ENCODE measurements around the gene TGFA.

TGFA gene

DNA sequence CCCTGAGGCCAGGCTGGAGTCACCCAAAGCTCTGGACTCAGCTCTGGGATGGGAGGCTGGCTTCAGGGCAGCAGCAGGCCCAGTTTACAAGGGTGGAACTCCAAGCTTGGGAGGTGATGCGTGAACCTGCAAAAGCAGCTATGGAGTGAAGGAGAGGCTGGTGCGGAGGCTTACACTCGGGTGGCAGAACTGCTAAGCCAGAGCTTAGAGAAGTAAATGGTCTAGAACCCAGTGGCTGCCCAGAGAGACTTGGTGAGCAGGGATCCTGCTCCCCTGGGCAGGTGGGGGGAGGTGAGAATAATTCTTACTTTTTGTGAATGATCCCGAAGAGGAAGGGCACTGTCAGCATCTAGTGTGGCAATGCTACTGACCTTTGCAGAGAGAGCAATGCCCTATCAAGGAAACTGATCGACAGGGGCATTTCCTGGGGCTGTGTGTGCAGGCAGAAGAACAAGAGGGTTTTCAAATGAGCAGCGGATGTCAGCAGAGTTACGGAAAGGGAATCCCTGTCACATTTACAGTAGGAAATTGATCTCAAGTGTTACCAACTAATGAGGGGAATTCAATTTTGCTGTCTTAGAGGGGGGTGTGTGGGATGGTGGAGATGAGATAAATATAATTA, 80.4 kb downstream of the TGFA start:
- ChIA-PET CTCF (no interaction called here), POLR2A (no interaction called here)
- peak; percentile 17 for DNase-seq (ENCODE audit: extremely low spot score)
- no peak for TF ChIP-seq FOXA1 (IDR thresholded peaks at IDR 0.05)
- TF ChIP-seq CTBP1 (IDR thresholded peaks at IDR 0.05; ENCODE audit: borderline replicate concordance): no peak
- TF ChIP-seq SP1 (IDR thresholded peaks at IDR 0.05): no peak
- no peak for TF ChIP-seq FOXM1 (IDR thresholded peaks at IDR 0.05; ENCODE audit: borderline replicate concordance)
- no peak for TF ChIP-seq ARNT (IDR thresholded peaks at IDR 0.05)
- no peak for TF ChIP-seq ZNF384 (IDR thresholded peaks at IDR 0.05)
- no peak for TF ChIP-seq FOXK2 (IDR thresholded peaks at IDR 0.05)
- TF ChIP-seq TARDBP (IDR thresholded peaks at IDR 0.05): no peak
- no peak for TF ChIP-seq LEF1 (IDR thresholded peaks at IDR 0.05; ENCODE audit: borderline replicate concordance)
- no peak for TF ChIP-seq HDGF (IDR thresholded peaks at IDR 0.05; ENCODE audit: borderline replicate concordance)
- TF ChIP-seq ELF4 (IDR thresholded peaks at IDR 0.05): no peak
- no peak for TF ChIP-seq SUZ12 (IDR thresholded peaks at IDR 0.05)
- no peak for TF ChIP-seq BHLHE40 (IDR thresholded peaks at IDR 0.05; ENCODE audit: borderline replicate concordance)
- TF ChIP-seq NFRKB (IDR thresholded peaks at IDR 0.05): no peak

GRCh38 chr2:70472221-70472890, 81.3 kb downstream of the TGFA start:
- TF ChIP-seq L3MBTL2 (conservative IDR thresholded peaks at IDR 0.05) (0 out of 2 replicates have a peak, but pooled peaks have one; percentile 9), SUZ12 (IDR thresholded peaks at IDR 0.05) (no peak)
- ChIA-PET CTCF (no interaction called here), POLR2A (interaction anchor here (0.8 kb wide), 1 partner anchor 179 kb away, joined by 3 read pairs; the partner anchor contains the start of gene SNRPG)
- peak; percentile 21 for DNase-seq (ENCODE audit: extremely low spot score)

DNA sequence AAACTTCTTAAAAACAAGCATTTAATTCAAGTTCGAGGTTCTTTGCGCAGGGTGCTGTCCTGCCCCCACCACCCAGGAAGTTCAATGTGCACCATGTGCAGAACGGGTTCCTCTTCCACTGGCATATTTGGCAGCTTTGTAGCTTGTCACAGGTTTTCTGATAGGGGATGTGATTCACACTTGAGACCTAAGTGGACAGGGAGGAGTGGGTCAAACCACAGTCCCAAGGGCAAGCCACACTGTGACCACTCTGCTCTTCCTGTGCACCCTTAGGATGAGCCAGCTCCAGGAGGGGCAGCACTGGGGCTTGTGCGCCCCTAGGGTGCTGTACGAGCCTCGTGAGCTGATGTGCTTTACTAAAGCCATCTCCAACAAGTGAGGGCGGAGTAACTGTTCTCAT, 82.5 kb downstream of the TGFA start:
- DNase-seq (ENCODE audit: extremely low spot score): no peak
- CTCF ChIA-PET: no interaction called here
- POLR2A ChIA-PET: no interaction called here
- TF ChIP-seq FOXK2 (IDR thresholded peaks at IDR 0.05): no peak
- no peak for TF ChIP-seq FOXM1 (IDR thresholded peaks at IDR 0.05; ENCODE audit: borderline replicate concordance)
- no peak for TF ChIP-seq FOXA1 (IDR thresholded peaks at IDR 0.05)
- no peak for TF ChIP-seq TARDBP (IDR thresholded peaks at IDR 0.05)
- TF ChIP-seq CTBP1 (IDR thresholded peaks at IDR 0.05; ENCODE audit: borderline replicate concordance): no peak

- TF ChIP-seq ARNT (IDR thresholded peaks at IDR 0.05) (no peak), HDGF (IDR thresholded peaks at IDR 0.05; ENCODE audit: borderline replicate concordance) (no peak), LEF1 (IDR thresholded peaks at IDR 0.05; ENCODE audit: borderline replicate concordance) (no peak), NFRKB (IDR thresholded peaks at IDR 0.05) (no peak), FOXM1 (IDR thresholded peaks at IDR 0.05; ENCODE audit: borderline replicate concordance) (no peak)
- POLR2A ChIA-PET: no interaction called here
- DNase-seq (ENCODE audit: extremely low spot score): no peak
- CTCF ChIA-PET: no interaction called here
These were observed 83.7 kb downstream of the TGFA start for GRCh38 chr2:70469961-70470360.

- DNase-seq (ENCODE audit: extremely low spot score): no peak
- POLR2A ChIA-PET: no interaction called here
- no peak for TF ChIP-seq NFRKB (IDR thresholded peaks at IDR 0.05)
- TF ChIP-seq, protein P1, sequence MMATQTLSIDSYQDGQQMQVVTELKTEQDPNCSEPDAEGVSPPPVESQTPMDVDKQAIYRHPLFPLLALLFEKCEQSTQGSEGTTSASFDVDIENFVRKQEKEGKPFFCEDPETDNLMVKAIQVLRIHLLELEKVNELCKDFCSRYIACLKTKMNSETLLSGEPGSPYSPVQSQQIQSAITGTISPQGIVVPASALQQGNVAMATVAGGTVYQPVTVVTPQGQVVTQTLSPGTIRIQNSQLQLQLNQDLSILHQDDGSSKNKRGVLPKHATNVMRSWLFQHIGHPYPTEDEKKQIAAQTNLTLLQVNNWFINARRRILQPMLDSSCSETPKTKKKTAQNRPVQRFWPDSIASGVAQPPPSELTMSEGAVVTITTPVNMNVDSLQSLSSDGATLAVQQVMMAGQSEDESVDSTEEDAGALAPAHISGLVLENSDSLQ (IDR thresholded peaks at IDR 0.05): no peak
- TF ChIP-seq HDGF (IDR thresholded peaks at IDR 0.05; ENCODE audit: borderline replicate concordance): no peak
- TF ChIP-seq ZNF384 (IDR thresholded peaks at IDR 0.05): no peak
- no peak for TF ChIP-seq TARDBP (IDR thresholded peaks at IDR 0.05)
- no peak for TF ChIP-seq ELF4 (IDR thresholded peaks at IDR 0.05)
- no peak for TF ChIP-seq SP1 (IDR thresholded peaks at IDR 0.05)
- no peak for TF ChIP-seq BHLHE40 (IDR thresholded peaks at IDR 0.05; ENCODE audit: borderline replicate concordance)
- TF ChIP-seq FOXA1 (IDR thresholded peaks at IDR 0.05): no peak
- TF ChIP-seq CTBP1 (IDR thresholded peaks at IDR 0.05; ENCODE audit: borderline replicate concordance): no peak
- TF ChIP-seq FOXK2 (IDR thresholded peaks at IDR 0.05): no peak
- TF ChIP-seq SUZ12 (IDR thresholded peaks at IDR 0.05): no peak
- CTCF ChIA-PET: no interaction called here
These were observed 84.2 kb downstream of the TGFA start for GRCh38 chr2:70469435-70469834.

DNA sequence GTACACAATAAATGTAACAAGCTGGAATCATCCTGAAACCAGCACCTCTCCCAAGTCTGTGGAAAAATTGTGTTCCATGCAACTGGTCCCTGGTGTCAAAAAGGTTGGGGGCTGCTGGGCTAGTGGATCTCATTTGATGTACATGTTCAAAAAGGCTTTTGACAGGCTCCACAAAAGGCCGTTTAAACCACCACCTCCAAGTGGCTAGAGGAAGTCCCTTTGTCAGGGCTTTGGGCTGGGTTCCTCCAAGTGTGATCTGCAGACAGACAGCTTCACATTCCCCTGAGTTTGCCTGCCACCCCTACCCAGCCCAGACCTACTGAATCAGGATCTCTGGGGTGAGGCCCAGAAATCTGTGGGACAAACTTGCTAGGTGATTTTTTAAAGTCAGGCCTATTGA, 84.7 kb downstream of the TGFA start:
- POLR2A ChIA-PET: no interaction called here
- CTCF ChIA-PET: no interaction called here
- TF ChIP-seq SUZ12 (IDR thresholded peaks at IDR 0.05) (no peak), SP1 (IDR thresholded peaks at IDR 0.05) (no peak), L3MBTL2 (conservative IDR thresholded peaks at IDR 0.05) (no peak), FOXA1 (IDR thresholded peaks at IDR 0.05) (no peak), BHLHE40 (IDR thresholded peaks at IDR 0.05; ENCODE audit: borderline replicate concordance) (no peak), ELF4 (IDR thresholded peaks at IDR 0.05) (no peak), ARNT (IDR thresholded peaks at IDR 0.05) (no peak), CTBP1 (IDR thresholded peaks at IDR 0.05; ENCODE audit: borderline replicate concordance) (no peak), HDGF (IDR thresholded peaks at IDR 0.05; ENCODE audit: borderline replicate concordance) (no peak), FOXM1 (IDR thresholded peaks at IDR 0.05; ENCODE audit: borderline replicate concordance) (no peak), FOXK2 (IDR thresholded peaks at IDR 0.05) (no peak), ZNF384 (IDR thresholded peaks at IDR 0.05) (no peak), LEF1 (IDR thresholded peaks at IDR 0.05; ENCODE audit: borderline replicate concordance) (no peak), NFRKB (IDR thresholded peaks at IDR 0.05) (no peak), TARDBP (IDR thresholded peaks at IDR 0.05) (no peak)
- TF ChIP-seq, protein P1 (IDR thresholded peaks at IDR 0.05): no peak
- DNase-seq (ENCODE audit: extremely low spot score): no peak

All from HEK293T (cell line).